ENCODE data around the gene AHRR.
A peak's percentile ranks its signal among the peaks of the same experiment; 100 is the strongest.
"Not testable (repeated sequence)": the region's sequence is repeated elsewhere in the genome, so short reads cannot be mapped to it uniquely, and the experiment has no call there.

AHRR gene

DNA sequence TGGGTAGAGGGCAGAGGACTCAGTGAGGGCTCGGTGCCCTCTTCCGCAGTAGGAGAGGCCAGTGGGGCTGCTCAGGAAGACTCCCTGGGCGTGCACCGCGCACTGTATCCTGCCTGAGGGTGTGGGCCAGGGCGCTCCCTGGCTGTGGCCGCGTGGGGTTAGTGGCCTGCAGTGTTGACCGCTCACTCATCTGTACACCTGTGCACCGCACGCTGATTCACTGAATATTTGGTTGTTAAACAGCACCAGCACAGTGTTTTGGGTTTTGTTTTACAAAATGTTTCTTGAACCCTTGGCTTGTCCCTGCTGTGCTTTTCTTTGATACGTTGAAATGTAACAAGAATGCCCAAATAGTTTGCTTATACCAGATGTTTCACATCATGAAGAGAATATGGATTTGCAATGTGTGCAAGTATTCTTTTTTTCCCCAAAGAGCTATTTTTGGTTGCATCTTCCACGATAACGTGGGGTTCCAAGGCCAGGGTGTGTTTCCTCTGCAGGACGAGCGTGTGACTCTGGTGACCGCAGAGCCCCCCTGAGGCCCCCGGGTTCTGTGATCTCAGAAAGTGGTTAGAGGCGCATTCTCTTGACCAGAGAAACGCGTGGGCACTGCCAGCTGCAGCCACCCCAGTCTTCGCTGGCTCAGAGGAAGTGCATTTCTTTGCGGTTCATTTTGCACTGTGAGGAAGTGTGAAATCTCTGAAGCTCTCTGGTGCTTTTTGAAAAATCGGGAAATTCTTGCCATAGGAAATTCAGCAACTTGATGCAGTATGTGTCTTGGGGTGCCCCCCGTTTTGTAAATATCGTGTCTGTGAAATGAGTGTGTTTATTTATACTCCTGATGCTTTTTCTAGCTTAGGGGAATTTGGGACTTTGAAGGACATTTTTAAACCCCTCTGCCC, 46.9 kb downstream of the AHRR start:
- peak in 1 of 2 donors; percentile 9 for DNase-seq

DNA sequence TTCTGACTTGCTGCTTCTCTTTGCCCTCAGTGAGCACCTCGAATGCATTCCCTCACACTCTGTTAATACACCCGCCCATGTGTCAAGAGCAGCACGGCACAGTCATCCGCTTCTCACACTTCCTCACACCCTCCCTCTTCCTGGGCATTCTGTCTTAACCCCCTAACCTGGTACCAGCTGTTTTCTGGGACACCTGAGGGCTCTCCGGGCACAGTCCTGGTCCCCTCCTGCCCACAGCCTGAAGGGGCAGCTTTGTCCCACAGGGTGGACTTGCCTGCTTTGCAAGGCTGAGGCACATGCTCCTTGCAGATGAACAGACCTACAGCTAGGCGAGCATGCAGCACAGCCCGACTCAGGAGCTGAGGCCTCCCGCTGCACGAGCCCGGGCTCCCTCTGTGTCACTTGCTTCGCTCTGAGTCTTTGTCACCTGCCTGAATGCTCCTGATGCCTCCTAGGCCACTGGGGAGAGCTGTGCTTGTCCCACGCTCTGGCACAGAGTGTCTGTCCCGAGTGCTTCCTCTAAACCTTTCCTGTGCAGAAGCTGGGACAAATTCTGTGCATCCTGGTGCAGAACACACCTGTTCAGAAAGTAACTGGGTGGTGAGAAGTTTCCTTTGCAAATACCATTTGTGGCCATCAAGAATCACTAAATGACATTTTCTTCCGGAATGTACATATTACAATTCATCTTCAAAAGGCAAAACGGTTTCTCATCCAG, 47.8 kb downstream of the AHRR start:
- DNase-seq: no peak

DNA sequence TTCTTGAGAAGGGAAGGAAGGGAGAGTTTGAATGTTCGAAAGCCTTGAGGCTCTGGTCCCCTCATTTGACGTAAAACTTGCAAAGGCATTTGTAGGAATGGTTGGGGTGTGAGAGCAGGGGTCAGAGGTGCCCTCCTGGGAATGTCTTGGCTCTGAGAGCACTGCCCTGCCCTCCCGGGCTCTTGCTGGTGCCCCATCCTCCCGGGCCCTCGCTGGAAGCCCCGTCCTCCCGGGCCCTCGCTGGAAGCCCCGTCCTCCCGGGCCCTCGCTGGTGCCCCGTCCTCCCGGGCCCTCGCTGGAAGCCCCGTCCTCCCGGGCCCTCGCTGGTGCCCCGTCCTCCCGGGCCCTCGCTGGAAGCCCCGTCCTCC, 48.3 kb downstream of the AHRR start:
- DNase-seq: not testable (repeated sequence)

DNA sequence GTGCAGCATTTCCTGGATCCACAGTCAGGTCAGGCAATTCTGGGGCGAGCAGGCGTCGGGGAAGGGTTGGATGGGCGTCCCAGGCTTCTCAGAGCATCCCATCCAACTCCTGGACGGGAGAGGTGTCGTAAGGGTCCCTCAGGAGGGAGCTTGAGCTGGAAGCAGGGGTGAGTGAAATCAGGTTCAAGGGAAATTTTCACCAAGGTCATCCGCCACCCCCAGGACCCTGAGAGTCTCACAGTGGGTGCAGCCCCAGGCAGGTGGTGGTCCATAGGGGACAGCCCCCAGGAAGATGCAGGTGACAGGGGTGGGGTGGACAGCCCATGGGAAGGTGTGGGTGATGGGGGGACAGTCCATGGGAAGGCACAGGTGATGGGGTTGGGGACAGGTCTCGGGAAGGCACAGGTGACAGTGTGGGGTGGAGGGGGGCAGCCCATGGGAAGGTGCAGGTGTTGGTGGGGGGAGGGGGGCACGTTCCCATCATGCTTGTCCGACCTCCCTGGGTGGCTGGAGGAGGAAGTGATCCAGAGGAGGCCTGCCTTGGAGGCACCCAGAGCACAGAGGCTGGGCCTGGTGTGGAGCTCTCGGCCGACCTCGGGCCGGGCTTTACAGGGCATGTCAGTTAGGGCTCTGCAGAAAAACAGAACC, 48.9 kb downstream of the AHRR start:
- no peak for DNase-seq

DNA sequence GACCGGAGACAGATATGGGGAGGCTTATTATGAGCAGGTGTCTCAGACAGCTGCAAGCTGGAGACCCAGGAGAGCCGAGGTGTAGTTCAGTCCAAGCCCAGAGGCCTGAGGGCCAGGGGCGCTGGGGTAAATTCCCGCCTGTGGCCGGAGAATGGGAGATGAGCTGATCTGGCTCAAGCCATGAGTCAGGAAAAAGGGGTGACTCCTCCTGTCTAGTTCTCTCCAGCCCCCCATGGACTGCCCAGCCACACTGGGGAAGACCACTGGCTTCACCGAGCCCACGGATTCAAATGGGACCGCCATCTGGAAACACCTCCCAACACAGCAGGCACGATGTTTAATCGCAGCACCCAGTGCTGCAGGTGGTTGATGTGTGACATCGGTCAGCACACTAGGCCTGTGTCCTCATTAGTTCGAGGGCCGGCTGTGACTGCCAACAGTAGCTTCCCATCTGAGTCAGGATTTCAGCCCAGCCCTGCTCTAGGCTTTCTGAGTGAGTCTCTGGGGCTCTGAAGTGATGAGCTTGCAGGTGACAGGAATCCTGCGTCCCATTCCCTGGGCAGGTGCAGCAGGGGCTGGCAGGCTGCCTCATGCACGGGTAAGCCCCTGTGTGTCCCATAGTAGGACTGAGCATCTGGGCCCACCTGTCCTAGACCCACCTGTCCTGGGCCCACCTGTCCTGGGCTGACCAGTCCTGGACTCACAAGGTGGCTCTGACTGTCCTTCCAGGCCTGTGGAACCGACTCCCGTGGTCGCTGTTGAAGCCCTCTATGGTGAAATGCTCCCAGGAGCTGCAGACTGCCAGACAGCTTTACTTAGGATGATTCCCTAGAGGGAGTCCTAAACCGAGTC, 49.7 kb downstream of the AHRR start:
- no peak for DNase-seq

DNA sequence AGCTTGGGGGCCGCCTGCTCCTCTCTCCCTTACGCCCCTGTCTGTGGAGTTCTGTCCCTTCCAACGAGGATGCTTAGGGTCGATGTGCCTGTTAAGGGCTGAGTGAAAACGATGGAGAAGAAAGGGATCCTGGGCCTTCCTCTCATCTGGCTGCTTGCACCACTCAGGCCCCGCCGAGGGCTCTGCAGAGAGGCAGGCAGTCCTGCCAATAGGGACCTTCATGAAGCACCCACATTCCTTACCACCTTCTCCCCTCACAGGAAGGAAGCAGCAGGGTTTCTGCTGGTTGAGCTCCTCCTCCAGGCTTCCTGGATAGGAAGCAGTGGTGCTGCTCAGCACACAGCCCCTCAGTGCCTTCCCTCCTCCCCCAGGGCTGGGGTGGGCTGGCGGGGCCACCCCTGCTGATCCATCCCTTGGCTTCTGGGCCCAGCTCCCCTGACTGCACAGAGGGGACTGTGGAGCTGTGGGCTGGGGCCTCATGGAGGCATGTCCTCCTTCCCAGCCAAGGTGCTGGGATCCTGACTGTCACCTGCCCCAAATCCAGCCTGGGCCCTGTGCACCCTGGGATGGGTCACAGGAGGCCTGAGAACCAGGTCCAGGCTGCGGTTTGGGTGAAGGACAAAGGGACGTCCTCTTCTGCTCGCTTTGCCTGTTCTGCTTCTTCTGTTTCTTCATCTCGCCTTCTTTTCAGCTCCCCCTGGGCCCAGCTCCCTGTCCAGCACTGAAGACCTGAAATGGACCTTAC, 50.5 kb downstream of the AHRR start:
- DNase-seq: no peak

DNA sequence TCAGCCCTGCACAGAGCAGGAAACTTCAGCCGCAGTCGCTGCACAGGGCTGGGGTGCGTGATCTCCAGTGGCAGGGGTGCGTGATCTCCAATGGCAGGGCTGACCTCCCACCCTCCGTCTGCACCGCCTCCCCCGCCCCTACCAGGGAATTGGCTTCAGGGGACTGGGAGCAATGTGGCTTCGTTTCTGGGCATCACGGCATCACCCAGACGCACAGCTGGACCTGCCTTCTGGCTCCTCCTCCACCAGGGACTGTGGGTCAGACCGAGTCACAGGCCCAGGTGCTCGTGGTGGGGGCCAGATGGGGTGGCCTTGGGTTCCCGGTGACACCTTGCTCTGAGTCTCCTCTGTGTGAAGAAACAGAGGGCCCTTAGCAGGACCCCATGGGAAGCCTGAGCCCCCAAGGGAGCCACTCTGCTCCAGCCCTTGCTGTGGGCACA, 51.1 kb downstream of the AHRR start:
- no peak for DNase-seq

DNA sequence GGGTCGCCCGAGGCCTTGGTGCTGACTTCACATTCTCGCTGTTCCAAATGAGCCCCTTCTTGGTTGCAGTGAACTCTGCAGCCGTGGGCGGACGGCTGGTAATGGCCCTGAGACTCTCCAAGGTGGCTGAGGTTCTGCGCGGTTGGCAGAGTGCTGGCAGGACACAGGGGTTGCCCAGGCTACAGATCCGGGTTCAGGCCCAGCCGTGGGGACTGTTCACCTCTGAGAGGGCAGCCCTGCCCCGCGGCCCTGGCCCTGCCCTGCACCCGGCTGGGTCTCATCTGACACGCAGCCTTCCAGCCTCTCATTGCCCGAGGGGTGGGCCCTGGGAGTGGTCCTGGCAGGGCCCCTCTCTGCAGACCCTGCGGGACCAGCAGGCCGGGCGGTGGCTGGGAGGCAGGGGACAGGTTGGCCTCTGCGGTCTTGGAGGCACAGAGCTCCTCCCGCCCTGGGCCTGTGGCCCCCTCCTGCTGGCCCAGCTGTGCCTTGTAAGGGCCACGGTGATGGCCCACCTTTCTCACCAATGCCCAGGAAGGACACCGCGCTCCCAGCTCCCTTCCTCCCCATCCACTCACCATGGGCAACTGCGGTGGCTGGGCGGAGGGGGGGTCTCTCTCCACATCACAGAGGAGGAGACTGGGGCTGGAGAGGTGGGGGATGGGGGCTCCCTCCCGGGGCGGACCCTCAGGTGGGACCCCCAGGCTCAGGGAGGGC, 51.6 kb downstream of the AHRR start:
- no peak for DNase-seq

DNA sequence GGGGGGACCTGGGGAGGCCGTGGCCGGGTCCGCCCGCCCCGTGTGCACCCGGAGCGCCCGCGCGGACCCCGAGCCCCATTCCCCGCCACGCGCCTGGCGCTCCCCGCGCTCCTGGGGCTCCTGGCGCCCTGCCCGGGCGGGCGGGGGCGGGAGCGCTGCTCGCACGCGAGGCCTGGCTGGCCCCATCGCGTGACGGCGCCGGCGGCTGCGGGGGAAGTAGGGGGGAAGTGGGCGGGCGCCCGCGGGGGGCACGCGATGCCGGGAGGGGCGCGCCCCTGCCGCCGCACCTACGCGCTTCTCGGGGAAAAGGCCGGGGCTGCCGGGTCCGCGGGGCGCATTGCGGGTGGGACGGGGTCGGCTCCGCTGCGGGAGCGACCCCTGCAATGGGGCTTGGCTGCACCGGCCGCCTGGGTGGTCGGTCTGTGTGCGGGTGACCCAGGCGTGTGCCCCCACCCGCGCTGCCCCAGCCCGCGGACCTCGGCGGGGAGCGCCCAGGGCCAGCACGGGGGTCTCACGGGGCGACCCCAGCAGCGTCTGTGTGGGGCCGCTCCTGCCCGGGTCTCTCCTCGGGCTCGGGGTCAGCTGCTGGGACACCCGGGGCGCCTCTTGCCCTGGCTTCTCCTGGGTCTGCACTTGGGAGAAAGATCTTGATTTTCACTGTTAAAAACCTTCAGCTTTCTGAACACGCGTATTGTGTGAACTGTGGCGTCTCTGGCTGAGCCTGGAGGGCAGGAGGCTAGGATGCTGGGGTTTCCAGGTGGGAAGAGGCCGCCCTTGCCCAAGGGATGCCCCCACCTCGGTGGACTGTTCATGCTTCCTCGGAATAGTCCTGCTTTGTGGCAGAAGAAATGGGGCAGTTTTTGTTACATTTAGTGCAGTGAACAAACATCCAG, 52.4 kb downstream of the AHRR start:
- peak; percentile 27 to 33 for DNase-seq

DNA sequence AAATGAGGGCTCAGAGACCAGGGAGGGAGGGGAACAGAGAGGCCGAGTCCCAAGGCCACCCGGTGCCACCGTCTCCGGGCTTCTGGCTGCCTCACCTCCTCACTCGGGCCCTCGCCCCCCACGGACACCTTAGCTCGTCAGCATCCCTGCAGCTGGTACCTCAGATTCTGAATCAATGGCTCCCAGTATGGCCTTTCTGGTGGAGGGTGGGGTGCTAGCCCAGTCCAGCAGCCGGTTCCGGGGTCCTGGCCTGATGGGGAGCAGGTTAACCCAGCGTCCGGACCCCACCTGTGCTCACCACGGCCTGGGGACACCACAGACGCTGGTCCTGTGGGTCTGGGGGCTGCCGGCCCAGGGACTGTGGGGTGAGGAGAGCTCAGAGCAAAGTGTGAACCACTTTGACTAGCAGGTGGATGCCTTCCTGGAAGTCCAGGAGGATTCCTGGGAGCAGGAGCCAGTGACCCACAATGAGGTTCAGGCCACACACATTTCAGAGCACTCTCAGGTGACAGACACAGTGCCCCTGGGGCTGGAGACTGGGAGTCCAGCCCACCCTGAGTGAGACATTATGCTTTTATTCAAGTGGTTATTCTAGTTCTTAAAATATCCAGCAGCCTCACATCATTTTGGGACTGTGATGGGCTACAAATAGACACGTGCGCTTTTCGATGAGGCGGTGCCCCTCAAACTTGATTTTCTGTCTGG, 53.3 kb downstream of the AHRR start:
- DNase-seq: no peak

DNA sequence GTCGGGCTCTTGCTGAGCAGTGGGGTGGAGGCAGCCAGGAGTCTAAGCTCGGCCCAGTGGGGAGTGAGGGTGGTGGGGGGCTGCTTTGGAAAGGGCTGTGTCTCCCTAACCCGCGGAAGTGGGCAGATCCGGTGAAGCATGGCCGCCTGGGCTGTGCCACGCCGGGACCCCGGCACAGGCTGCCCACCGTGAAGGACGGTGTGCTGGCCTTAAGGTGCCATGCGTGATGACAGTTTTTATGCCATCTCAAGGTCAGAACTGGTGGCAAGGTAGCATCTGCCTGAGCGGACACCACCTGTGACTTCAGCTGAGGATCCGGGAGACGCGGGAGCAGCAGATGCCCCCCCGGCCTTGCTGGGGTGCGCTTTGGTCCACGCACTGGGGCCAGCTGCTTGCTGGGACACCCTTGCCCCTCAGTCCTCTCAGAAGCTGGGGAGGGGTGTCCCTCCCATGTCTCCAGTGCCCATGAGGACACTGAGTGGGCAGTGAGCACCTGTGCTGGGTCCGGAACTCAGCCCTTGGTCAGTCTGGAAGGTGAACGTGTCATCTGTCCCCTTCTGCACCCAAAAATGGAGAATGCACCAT, 53.9 kb downstream of the AHRR start:
- DNase-seq: no peak

DNA sequence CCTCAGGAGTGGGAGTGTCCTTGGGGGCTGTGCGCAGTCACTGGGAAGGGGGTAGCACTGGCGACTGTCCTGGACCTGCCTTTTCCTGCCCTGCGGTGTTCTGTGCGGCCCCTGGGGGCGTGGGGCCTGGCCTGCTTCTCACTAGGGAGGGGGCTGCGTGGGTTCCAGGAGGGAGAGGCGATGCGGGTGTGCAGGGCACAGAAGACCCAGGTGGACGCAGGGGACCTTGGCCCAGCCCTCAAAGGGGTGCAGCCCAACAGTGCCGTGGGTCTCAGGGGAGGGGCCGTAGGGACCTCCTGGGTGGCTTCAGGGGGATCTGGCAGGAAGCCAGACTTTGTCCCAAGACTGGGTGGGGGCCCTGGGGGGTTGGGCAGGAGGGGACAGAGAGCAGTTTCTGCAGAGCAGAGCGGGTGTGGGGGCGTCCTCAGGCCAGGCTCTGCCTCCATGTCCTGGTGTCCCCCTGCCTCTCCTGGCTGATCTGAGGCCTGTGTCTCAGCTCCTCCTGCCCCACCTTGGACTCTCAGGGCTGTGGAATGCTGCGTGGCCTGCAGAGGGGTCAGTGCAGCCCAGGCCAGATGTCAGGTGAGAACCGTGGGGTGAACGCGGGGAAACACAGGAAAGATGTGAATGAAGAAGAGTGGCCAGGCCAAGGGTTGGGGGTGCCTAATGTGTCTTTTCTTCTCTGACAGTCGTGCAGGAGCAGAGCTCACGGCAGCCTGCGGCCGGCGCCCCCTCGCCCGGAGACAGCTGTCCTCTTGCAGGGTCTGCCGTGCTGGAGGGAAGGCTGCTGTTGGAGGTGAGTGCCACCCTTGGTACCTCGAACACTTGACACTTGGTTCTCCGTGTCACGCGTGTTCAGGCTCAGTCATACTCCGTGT, 54.6 kb downstream of the AHRR start:
- DNase-seq: no peak

DNA sequence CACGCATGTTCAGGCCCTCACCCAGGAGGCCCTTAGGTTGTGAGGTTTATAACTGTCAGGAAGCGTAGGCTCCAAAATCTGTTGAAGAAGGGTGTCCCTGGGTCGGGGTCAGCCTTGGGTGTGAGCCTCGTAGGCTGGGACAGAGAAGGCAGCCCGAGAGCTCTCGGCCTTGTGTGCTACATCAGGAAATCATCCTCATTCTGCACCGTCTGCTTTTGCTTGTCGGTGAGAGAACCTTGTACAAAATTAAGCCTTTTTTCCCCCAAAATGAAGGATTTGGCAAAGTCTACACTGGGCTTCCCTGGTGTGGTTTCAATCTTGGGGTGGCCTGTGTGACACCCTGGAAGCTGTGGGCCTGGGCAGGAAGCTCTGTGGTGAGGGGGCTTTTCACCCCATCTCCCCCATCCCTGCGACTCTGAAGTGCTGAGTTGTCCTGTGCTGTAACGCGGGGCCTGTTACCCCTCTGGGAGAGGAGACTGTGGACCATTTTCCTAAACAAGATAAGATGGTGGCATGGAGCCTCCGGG, 55.3 kb downstream of the AHRR start:
- DNase-seq: no peak

DNA sequence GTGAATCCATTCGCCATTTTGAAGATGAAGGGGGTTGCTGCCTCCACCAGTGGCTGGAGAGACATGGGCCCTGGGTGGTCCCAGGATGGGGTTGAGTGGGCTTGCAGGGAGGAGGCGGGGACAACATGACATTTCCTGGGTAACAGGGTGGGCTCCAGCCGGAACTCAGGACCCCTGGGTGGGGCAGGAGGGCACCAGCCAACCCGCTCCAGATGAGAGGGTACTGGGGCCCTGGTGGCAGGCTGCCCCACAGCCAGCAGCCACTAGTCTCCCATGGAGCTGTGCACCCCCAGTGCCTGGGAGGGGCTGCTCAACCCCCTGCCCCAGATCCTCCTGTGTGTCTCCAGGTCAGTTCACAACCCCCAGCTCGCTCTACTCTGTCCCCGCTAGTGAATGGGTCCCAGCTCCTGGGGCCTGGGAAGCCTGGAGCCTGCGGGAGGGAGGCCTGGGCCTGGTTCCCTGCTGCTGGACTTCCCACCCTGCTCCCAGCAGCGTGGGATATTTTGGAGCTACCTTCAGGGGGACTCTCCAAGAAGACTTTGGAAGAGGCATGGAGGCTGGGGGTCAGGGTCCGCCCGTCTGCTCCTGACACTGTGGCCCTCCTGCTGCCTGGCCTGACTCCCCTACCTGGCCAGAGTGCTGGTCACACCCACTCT, 55.9 kb downstream of the AHRR start:
- no peak for DNase-seq

DNA sequence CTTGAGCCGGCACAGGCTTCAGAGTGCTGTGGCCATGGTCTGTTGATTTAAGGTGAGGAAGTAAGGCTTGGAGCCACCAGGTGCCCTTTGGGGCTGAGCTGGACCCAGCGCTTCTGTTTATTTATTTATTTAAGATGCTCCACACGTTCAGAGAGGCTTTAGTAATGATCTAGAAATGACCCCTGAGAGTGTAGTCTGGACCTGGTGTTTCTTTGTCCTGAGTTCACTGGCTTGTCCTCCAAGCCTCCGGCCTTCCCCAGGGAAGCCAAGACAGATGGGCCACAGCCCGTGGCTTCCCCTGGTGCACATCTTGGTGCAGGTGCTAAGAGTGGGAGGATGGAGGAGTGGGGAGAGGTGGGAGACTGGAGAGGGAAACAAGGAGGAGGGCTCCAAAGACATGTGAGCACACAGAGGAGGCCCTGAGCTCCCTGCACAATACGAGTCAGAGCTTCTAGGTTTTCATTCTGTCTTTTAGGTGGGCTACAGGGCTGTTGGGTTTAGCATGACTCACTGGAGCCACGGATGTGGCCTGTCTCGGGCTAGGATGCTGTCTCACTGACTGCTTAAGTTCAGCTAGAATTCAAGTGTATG, 56.9 kb downstream of the AHRR start:
- DNase-seq: no peak

DNA sequence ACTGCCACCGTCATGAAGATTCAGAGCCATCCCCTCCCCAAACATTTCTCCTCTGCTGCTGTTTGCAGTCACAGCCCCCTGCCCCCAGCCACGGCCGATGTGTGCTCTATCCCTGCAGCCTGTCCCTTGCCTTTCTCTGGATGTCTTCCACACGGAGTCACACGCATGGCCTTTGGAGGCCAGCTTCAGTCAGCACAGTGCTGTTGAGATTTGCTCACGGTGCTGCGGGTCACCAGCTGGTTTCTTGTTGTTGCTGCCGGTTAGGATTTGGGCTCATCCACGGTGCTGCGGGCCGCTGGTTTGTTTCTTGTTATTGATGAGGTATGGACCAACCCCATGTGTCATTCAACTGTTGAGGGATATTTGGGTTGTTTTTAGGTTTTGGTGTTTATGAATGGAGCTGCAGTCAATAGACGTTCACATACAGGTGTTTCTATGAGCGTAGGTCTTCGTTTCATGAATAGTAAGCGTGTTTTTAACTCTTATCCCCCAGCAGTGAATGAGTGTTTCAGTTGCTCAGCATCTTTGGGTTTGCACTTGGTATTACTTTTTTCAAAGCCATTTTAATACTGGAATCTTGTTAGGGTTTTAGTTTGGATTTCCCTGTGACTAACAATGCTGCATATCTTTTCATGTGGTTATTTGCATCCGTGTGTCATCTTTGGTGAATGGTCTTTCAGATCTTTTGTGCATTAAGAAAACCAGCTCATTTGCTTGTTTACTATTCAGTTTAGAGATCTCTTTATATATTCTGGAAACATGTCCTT, 57.6 kb downstream of the AHRR start:
- no peak for DNase-seq

Measured in CD4-positive, alpha-beta T cell treated with Interleukin-1 beta for 1 hour (primary cell).